Measurements from ENCODE around the gene BACE1.

The BACE1 gene

DNA sequence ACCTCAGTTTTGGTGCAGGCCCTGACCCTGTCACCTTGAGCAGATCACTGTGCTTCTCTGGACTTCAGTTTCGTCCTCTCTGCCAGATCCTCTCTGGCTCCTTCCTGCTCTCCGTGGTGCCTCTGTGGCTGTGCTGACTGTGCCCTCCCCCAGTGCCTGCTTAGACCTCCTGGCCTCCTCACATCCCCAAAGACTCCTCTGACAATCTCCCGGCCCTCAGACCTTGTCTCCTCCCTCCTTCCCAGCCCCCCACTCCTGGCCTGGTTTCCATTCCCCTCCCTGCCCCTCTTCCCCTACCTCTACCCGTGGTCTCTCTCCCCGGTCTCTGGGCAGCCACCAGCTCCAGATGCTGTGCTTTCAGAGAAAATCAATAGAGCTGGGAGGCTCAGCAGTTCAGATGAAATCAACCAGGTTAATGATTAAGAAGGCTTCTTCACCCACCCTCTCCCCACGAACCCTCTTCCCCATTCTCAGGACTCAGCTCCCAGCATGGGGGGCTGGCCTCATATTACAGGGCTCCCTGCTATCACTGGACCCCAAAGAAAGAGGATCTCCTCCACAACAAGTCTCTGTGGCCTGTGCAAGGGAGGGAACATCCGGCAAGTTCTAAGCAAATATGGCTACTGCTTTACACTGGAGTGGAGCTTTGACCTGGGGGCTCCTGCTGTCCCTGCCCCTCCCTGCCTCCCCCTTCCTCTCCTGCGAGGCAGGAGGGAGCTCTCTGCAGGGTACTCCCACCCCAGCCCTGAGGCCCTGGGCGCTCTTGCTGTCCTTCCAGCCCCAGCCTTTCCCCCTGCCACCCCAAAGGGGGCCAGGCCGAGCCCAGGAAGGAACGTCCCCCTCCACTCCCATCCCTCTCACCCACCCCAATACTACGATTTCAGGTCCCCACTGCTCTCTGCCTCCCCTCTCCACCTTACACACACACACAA lies 16.4 kb downstream of the BACE1 start:
- DNase-seq (ENCODE audit: low read depth in 2 of 2) = no peak
- TF ChIP-seq, protein P1, sequence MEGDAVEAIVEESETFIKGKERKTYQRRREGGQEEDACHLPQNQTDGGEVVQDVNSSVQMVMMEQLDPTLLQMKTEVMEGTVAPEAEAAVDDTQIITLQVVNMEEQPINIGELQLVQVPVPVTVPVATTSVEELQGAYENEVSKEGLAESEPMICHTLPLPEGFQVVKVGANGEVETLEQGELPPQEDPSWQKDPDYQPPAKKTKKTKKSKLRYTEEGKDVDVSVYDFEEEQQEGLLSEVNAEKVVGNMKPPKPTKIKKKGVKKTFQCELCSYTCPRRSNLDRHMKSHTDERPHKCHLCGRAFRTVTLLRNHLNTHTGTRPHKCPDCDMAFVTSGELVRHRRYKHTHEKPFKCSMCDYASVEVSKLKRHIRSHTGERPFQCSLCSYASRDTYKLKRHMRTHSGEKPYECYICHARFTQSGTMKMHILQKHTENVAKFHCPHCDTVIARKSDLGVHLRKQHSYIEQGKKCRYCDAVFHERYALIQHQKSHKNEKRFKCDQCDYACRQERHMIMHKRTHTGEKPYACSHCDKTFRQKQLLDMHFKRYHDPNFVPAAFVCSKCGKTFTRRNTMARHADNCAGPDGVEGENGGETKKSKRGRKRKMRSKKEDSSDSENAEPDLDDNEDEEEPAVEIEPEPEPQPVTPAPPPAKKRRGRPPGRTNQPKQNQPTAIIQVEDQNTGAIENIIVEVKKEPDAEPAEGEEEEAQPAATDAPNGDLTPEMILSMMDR (IDR thresholded peaks at IDR 0.05; ENCODE audit: low read depth, low read length) = no peak
- H3K4me3 ChIP-seq (replicated peaks in 1 of 2; ENCODE audit: low read depth in 2 of 2, low read length in 2 of 2) = no peak overlapping the region

DNA sequence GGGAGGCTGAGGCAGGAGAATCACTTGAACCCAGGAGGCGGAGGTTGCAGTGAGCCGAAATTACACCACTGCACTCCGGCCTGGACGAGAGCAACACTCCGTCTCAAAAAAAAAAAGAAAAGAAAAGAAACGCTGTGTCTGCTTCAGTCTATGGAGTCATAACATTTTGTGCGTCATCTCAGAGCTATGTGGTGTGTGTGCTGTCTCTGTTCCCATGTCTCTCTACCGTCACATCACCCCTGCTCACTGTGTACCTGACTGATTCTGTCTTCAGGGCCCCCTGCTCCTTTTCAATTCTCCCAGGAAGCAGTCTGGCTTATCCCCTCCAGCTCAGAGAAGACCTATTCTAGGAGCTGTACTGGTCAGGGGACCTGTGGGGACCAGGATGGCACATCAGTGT lies 17.9 kb downstream of the BACE1 start:
- H3K4me3 ChIP-seq (replicated peaks in 1 of 2; ENCODE audit: low read depth in 2 of 2, low read length in 2 of 2) = no peak overlapping the region
- TF ChIP-seq, protein P1 (IDR thresholded peaks at IDR 0.05; ENCODE audit: low read depth, low read length) = no peak

DNA sequence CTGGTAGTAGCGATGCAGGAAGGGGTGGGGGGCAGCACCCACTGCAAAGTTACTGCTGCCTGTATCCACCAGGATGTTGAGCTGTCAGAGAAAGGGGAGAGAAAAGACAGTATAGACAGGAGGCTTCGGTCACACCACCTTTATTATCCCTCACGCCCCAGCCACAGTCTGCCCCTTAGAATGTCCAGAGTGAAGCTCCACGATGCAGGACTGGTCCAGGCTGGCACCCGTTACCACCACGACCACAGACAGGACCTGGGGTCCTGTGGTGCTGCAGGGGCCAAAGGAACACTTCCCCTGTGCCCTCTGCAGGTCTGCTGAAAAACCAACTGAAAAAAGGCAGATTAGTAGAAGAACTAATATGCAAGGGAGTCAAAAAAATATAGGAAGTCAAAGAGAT lies 19.2 kb downstream of the BACE1 start:
- TF ChIP-seq, protein P1 (IDR thresholded peaks at IDR 0.05; ENCODE audit: low read depth, low read length) = no peak
- H3K4me3 ChIP-seq (replicated peaks in 1 of 2; ENCODE audit: low read depth in 2 of 2, low read length in 2 of 2) = no peak overlapping the region
- DNase-seq (ENCODE audit: low read depth in 2 of 2) = no peak

More for the DNA sequence above, 17.9 kb downstream of the BACE1 start:
- DNase-seq (ENCODE audit: low read depth in 2 of 2) = peak in 1 of 2 donors; percentile 17

DNA sequence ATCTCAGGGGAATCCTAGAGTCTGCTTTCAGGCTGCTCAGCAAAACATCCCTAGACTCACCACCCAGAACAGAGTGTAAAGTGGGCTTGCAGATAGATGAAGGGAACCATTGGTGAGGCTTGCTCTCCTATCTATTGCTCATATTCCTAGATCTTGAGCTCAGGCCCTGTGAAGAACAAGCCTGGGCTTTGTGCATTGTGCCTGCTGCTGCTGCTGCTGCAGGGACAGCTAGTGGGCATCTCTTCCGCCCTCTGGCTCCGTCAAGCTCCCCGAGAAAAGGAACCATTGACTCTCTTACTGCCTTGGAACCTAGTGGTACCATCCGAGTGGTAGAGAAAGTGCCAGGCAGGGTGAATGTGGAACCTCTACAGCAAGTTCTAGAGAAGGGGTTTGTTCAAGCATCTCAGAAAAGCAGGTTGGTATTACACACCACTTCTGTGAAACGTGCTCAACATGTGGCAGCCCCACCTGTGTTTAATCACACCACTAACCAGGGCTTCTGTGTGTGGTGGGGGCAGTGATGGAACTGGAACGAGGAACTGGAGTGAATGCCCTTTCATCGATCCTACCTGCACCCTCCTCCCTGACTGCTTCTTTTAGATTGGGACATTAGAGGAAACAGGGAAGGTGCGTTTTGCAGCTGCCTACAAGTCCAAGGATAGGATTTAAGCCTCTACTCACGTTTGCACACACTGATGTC lies 20.5 kb downstream of the BACE1 start:
- TF ChIP-seq, protein P1 (IDR thresholded peaks at IDR 0.05; ENCODE audit: low read depth, low read length) = no peak
- H3K4me3 ChIP-seq (replicated peaks in 1 of 2; ENCODE audit: low read depth in 2 of 2, low read length in 2 of 2) = no peak overlapping the region
- no peak for DNase-seq (ENCODE audit: low read depth in 2 of 2)

DNA sequence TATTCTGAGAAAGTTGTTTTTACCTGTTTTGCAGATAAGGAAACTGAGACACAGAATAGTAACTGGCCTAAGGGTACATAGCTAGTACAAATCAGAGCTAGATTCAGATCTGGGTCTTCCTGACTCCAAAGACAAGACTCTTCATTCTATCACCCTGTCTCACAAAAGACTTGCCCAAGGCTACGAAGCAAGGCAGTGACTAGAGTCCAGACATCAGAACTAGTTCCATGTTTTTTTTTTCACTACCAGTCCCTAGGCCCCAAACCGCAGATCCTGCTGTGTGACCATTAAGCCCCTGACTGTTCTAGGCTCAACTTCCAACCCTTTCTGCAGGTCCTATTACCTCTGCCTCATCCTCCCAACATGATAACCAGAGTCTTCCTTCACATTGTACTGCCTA lies 23.4 kb downstream of the BACE1 start:
- no peak for DNase-seq (ENCODE audit: low read depth in 2 of 2)
- TF ChIP-seq, protein P1 (IDR thresholded peaks at IDR 0.05; ENCODE audit: low read depth, low read length) = no peak
- H3K4me3 ChIP-seq (replicated peaks in 1 of 2; ENCODE audit: low read depth in 2 of 2, low read length in 2 of 2) = no peak overlapping the region

DNA sequence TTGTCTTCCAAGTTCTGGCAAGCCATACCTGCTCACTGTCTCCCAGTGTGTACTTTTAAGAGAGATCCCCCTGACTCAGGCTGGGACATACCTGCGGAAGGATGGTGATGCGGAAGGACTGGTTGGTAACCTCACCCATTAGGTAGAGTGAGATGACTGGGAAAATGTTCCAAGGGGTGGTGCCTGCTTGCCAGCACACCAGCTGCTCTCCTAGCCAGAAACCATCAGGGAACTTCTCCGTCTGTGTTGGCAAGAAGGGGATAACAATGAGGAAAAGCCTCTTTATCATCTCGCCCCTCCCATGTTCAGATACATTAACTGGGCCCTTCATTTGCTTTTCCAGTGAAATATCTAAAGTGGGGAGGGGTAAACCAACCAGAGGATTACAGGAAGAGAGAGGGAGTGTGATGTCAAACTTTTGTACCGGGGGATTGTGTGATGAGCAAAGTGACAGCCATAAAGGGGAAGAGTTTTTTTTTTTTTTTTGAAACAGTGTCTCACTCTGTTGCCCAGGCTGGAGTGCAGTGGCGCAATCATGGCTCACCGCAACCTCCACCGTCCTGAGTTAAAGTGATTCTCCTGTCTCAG lies 25.2 kb downstream of the BACE1 start, which contains the start of gene BACE1-AS:
Gene BACE1-AS (plus strand): TSS at position 538 of the 588 bp plus-strand sequence.
- H3K4me3 ChIP-seq (replicated peaks in 1 of 2; ENCODE audit: low read depth in 2 of 2, low read length in 2 of 2) = no peak within 1 kb of the TSS
- no peak for DNase-seq (ENCODE audit: low read depth in 2 of 2)
- TF ChIP-seq, protein P1 (IDR thresholded peaks at IDR 0.05; ENCODE audit: low read depth, low read length) = no peak
